WERI-Rb-1 (cell line): ENCODE results near the gene SESN3.

ENCODE experiments used
- DNase-seq: peaks from one replicate; pipeline ENCODE4 v3.0.0-alpha.2; 2020
- H3K27ac ChIP-seq: fragments of 250-450 bp; sonication (Bioruptor Pico); 2 replicates; pipeline ENCODE4 v1.5.1; 2020; ENCODE audit warnings: mild to moderate bottlenecking, moderate library complexity
- H3K27me3 ChIP-seq: fragments of 250-450 bp; sonication (Bioruptor Pico); 2 replicates; pipeline ENCODE4 v1.5.1; 2021; ENCODE audit warnings: mild to moderate bottlenecking, low read depth, moderate library complexity; ENCODE audit not compliant: insufficient read depth, severe bottlenecking
- H3K36me3 ChIP-seq: fragments of 250-450 bp; sonication (Bioruptor Pico); 2 replicates; pipeline ENCODE4 v1.5.1; 2020; ENCODE audit warnings: mild to moderate bottlenecking, moderate library complexity
- H3K4me3 ChIP-seq: 2 replicates; pipeline ENCODE4 v1.5.1; 2011; ENCODE audit warnings: low read depth, mild to moderate bottlenecking, control low read depth, low read length
- H3K9me3 ChIP-seq: fragments of 250-450 bp; sonication (Bioruptor Pico); 2 replicates; pipeline ENCODE4 v1.5.1; 2021; ENCODE audit warnings: mild to moderate bottlenecking, moderate library complexity; ENCODE audit not compliant: severe bottlenecking
- TF ChIP-seq, protein P1 (sequence below): IDR thresholded peaks from 2 replicates; pipeline ENCODE4 v1.5.1; 2011; ENCODE audit warnings: low read depth, mild to moderate bottlenecking, control low read depth, inconsistent platforms, low read length

The SESN3 gene

DNA sequence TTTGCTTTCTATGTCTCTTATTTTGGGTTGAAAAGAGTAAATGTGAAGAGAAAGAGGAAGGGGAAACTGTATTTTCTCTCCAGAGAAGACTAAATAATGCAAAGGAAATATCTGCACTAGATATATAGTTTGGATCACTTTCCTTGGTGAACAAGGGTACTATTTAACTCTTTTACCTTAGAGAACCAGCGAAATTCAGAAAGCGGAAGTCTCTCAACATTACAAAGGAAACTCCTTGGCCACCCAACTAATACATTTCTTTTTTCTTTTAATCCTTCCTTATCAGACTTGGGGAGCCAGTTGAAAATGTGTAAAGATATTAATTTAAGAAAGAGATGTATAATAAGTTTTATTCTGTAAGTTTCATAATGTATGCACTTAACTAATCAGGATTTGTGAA lies 64.2 kb downstream of the SESN3 start:
- Histone ChIP-seq H3K27me3 (no peaks in the 10 kb centered on the region), H3K4me3 (no peak overlapping the region), H3K36me3 (no peaks in the 10 kb centered on the region), H3K9me3 (no peaks in the 10 kb centered on the region), H3K27ac (no peak overlapping the region)
- TF ChIP-seq, protein P1, sequence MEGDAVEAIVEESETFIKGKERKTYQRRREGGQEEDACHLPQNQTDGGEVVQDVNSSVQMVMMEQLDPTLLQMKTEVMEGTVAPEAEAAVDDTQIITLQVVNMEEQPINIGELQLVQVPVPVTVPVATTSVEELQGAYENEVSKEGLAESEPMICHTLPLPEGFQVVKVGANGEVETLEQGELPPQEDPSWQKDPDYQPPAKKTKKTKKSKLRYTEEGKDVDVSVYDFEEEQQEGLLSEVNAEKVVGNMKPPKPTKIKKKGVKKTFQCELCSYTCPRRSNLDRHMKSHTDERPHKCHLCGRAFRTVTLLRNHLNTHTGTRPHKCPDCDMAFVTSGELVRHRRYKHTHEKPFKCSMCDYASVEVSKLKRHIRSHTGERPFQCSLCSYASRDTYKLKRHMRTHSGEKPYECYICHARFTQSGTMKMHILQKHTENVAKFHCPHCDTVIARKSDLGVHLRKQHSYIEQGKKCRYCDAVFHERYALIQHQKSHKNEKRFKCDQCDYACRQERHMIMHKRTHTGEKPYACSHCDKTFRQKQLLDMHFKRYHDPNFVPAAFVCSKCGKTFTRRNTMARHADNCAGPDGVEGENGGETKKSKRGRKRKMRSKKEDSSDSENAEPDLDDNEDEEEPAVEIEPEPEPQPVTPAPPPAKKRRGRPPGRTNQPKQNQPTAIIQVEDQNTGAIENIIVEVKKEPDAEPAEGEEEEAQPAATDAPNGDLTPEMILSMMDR: no peak
- DNase-seq: no peak

DNA sequence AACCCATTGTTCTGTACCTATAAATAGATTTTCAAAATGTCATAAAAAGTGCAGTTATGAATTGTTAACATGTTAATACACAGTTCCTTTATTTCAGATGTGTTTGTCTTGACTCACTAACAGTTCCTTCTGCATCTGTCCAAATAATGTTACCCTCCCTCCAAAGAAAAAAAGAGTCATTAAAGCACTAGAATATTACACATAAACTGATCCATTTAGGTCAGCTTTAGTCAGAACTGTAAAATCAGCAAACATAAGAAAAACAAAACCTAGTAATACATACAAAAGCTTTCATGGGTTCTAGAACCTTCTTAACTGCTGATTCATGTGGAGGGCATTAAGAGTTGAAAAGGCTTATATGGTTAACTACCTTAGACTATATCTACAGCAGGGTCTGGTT lies 65.4 kb downstream of the SESN3 start:
- no peak overlapping the region for H3K4me3 ChIP-seq
- TF ChIP-seq, protein P1: no peak
- no peak for DNase-seq
- H3K27me3 ChIP-seq: no peaks in the 10 kb centered on the region
- no peak overlapping the region for H3K27ac ChIP-seq
- H3K9me3 ChIP-seq: no peaks in the 10 kb centered on the region
- H3K36me3 ChIP-seq: no peaks in the 10 kb centered on the region

DNA sequence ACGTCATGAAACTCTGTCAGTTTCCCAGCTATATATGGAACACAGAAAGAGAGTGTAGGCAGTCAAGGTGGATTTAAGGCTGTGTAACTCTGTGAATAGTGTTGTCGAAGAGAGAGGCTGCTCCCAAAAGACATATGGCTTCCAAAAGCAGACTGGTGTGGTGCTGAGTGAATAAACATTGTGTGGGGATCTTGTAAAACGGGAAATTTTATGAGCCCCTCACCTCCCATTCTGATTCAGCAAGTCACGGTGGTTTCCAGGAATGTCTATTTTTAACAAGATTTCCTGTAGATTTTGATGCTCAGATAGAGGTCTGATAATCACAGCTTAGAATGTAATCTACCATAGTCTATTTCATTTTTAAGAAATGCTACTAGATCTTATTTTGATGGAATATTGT lies 67.9 kb downstream of the SESN3 start:
- Histone ChIP-seq H3K9me3 (peaks cover 3% of the 10 kb centered on the region), H3K4me3 (no peak overlapping the region), H3K36me3 (no peaks in the 10 kb centered on the region), H3K27me3 (no peaks in the 10 kb centered on the region), H3K27ac (no peak overlapping the region)
- no peak for DNase-seq
- TF ChIP-seq, protein P1: no peak

DNA sequence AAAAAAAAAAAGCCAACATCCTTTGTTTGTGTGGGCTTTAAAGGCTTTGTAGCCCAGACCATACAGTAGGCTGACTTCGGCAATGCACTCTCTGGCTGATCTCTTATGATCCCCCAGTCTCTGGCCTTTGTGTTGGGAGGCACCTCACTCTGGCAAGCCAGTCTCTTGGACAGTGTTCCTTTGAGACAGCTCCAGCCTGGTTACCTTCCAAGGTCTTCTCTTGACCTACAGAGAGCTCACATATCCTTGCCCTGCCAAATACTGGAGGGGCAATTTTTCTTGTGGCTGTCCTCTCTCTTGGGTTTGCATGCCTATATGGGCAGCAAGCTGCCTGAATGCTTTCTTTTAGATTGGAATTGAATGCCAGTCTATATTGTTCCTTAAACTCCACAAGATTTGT lies 69.8 kb downstream of the SESN3 start:
- DNase-seq: no peak
- TF ChIP-seq, protein P1: no peak
- H3K27me3 ChIP-seq: no peaks in the 10 kb centered on the region
- H3K9me3 ChIP-seq: peaks cover 3% of the 10 kb centered on the region
- H3K27ac ChIP-seq: no peak overlapping the region
- no peaks in the 10 kb centered on the region for H3K36me3 ChIP-seq
- H3K4me3 ChIP-seq: no peak overlapping the region

DNA sequence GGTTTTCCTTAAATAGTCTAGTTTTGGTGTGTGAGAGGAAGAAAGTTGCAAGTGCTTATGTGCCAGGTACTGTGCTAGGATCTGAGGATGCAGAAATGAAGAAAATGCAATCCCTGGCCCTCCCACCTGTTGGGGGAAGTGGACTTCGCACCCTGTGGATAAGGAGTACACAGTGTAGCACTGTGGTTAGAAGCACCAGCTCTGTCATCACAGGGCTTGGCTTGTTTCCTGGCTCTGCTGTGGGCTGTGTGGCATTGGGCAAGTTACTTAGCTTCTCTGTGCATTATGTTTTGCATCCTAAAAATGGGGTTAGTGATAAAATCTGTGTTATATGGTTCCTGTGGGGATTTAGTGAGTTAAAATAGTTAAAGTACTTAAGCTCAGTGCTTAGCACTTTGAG lies 73.2 kb downstream of the SESN3 start:
- peaks cover 3% of the 10 kb centered on the region for H3K9me3 ChIP-seq
- H3K27ac ChIP-seq: no peak overlapping the region
- no peaks in the 10 kb centered on the region for H3K36me3 ChIP-seq
- TF ChIP-seq, protein P1: no peak
- no peak overlapping the region for H3K4me3 ChIP-seq
- no peaks in the 10 kb centered on the region for H3K27me3 ChIP-seq
- no peak for DNase-seq

DNA sequence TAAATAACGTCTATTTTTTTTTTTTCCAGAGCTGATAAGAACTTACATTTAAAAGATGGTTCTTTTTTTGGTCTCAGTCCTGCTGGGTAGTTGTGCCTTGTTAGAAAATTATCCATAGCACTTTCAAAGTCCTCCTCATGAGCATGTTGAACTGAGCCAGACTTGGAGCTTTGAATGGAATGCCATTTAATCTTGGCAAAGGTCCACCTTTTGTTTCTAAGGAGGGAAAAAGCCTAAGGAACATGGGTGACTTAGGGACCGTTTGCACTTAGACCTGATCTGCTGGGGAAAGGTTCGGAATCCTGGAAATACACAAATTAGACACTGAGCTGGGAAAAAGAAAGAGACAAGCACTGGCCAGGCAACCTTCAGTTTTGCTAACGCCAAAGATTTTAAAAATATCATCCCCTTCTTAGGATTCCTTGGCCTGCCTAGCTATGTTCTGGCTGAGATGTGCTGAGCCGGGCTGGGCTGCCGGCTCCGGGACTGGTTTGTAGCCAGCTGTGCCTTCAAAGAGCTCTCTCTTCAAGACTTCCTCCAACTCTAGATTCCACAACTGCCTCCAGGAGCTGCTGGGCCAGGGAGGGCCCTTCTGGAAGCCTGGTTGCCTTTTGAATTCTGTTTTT lies 74.0 kb downstream of the SESN3 start:
- Histone ChIP-seq H3K36me3 (no peaks in the 10 kb centered on the region), H3K27me3 (no peaks in the 10 kb centered on the region), H3K9me3 (peaks cover 3% of the 10 kb centered on the region), H3K4me3 (no peak overlapping the region), H3K27ac (no peak overlapping the region)
- TF ChIP-seq, protein P1: no peak
- DNase-seq: no peak
